GM12878 (cell line): ENCODE data around the gene MAZ. TPM values are rescaled to one million over a fixed set of nuclear protein-coding genes. Genes with fewer than 3 reads are reported as not detected.

Experiments
- ASH2L ChIP-seq: fragments of 300-600, 200-600 bp; sonication (generic); IDR thresholded peaks from 2 replicates; pipeline ENCODE4 v1.6.1; 2017; ENCODE audit warnings: low read depth, mild to moderate bottlenecking, borderline replicate concordance
- IKZF1 ChIP-seq: fragments of 450-650 bp; conservative IDR thresholded peaks from 2 replicates; pipeline ENCODE4 v1.6.1; 2017; ENCODE audit warnings: antibody characterized with exemption, mild to moderate bottlenecking
- KLF5 ChIP-seq: fragments of 450-650 bp; IDR thresholded peaks from 2 replicates; pipeline ENCODE4 v1.6.1; 2014; ENCODE audit warnings: mild to moderate bottlenecking; ENCODE audit not compliant: partially characterized antibody
- NBN ChIP-seq: fragments of 450-650 bp; IDR thresholded peaks from 2 replicates; pipeline ENCODE4 v1.6.1; 2016
- NFYB ChIP-seq: IDR thresholded peaks from 2 replicates; pipeline ENCODE4 v1.6.1; 2011; ENCODE audit warnings: low read depth, mild to moderate bottlenecking, low read length, improper control_type of control experiment, moderate library complexity; ENCODE audit not compliant: insufficient read depth
- NR2F1 ChIP-seq: fragments of 450-650 bp; conservative IDR thresholded peaks from 2 replicates; pipeline ENCODE4 v1.6.1; 2017; ENCODE audit warnings: mild to moderate bottlenecking
- RFX5 ChIP-seq: IDR thresholded peaks from 2 replicates; pipeline ENCODE4 v1.6.1; 2011; ENCODE audit warnings: low read depth, low read length, improper control_type of control experiment
- SMARCA5 ChIP-seq: fragments of 450-650 bp; IDR thresholded peaks from 2 replicates; pipeline ENCODE4 v1.6.1; 2017; ENCODE audit warnings: mild to moderate bottlenecking
- SMC3 ChIP-seq: IDR thresholded peaks from 2 replicates; pipeline ENCODE4 v1.6.1; 2011; ENCODE audit warnings: low read length, improper control_type of control experiment, borderline replicate concordance
- SPI1 ChIP-seq: IDR thresholded peaks from 2 replicates; pipeline ENCODE4 v1.6.1; 2011; ENCODE audit warnings: low read depth, mild to moderate bottlenecking, low read length, moderate library complexity, borderline replicate concordance; ENCODE audit not compliant: insufficient read depth
- ZNF207 ChIP-seq: fragments of 450-650 bp; IDR thresholded peaks from 2 replicates; pipeline ENCODE4 v1.6.1; 2014; ENCODE audit warnings: antibody characterized with exemption, mild to moderate bottlenecking, borderline replicate concordance
- polyA plus RNA-seq, 11 experiments: library from polyadenylated mRNA; depleted of rRNA in 4 of 11; unstranded in 6 of 11; stranded (reverse) in 5 of 11; fragments of >200 nt; fragmentation: Nextera tagmentation in 4 of 11; fragmentation: Illumina TruSeq in 1 of 11; extraction: Ambion mirVana in 4 of 11; extraction: Trizol in 1 of 11; gene quantifications; 1 replicate in 1 of 11; 2 replicates in 10 of 11; pipeline versions ENCODE4 v1.2.1 to v1.2.3, GENCODE V29; 2011 to 2016; ENCODE audit warnings: inconsistent platforms in 2 of 11, missing spikeins in 2 of 11, low read depth in 1 of 11
- total RNA-seq, 4 experiments: library from RNA; depleted of rRNA in 3 of 4; stranded (reverse); fragments of >200 nt in 3 of 4; fragmentation: Illumina TruSeq in 1 of 4; extraction: Trizol in 1 of 4; gene quantifications; 2 replicates each; pipeline versions ENCODE4 v1.2.1 to v1.2.3, GENCODE V29; 2013 to 2021
- TF ChIP-seq, protein P1 (sequence below): IDR thresholded peaks from 2 replicates; pipeline ENCODE4 v1.6.1; 2012; ENCODE audit warnings: low read length, inconsistent platforms
- TF ChIP-seq, protein P2 (sequence below): IDR thresholded peaks from 2 replicates; pipeline ENCODE4 v1.6.1; 2011; ENCODE audit warnings: borderline replicate concordance, low read depth, mild to moderate bottlenecking, moderate library complexity, mixed read lengths, low read length; ENCODE audit not compliant: insufficient read depth; ENCODE audit errors: extremely low read length
- TF ChIP-seq, protein P3 (sequence below): fragments of 450-650 bp; IDR thresholded peaks from 2 replicates; pipeline ENCODE4 v1.6.1; 2018; ENCODE audit warnings: borderline replicate concordance, mild to moderate bottlenecking; ENCODE audit not compliant: partially characterized antibody
- TF ChIP-seq, protein P4 (sequence below): fragments of 450-650 bp; IDR thresholded peaks from 2 replicates; pipeline ENCODE4 v1.6.1; 2017; ENCODE audit warnings: mild to moderate bottlenecking, moderate library complexity
- TF ChIP-seq, protein P5 (sequence below): fragments of 450-650 bp; IDR thresholded peaks from 2 replicates; pipeline ENCODE4 v1.6.1; 2016; ENCODE audit warnings: mild to moderate bottlenecking, moderate library complexity, borderline replicate concordance

MAZ gene
- total and polyA plus RNA-seq, 10 of the 15 experiments (the other 5 are each of a cell fraction or from before 2014, with no cell fraction given) = 23.9 to 309 (median 116) TPM

DNA sequence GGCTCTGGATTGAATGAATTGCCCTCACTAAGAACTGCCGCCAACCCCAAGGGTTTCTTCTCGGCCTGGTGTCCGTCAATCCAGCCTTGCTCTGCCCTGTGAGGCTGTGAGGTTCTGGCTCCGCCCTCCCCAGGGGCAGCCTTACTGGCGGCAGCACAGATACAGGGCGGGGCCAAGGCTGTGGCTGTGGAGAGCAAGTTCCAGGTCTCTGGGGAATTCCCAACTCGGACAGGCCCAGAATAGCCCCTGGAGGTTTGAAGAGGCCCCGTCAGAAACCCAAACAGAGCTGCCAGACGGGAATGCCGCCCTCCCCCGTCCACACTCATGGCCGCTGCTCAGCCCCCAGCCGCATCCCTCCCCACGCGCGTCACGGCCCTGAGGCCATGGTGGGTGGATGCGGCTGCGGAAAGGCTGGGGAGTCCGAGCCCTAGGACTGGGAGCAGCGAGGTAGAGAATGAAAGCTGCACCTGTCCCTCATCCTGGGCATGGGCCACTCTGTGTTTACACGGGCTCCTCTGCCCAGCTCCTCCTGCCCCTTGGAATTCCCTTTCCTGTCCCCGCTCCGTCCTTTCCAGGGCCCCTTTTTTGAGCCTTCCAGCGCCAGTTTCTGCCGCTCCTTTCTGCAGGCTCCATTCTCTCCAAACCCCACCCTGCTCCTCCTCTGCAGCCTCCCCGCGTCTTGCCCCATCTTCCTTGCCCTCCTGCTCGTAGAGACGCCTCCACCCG lies 5.0 kb downstream of the MAZ start (continued):
- TF ChIP-seq, protein P1, sequence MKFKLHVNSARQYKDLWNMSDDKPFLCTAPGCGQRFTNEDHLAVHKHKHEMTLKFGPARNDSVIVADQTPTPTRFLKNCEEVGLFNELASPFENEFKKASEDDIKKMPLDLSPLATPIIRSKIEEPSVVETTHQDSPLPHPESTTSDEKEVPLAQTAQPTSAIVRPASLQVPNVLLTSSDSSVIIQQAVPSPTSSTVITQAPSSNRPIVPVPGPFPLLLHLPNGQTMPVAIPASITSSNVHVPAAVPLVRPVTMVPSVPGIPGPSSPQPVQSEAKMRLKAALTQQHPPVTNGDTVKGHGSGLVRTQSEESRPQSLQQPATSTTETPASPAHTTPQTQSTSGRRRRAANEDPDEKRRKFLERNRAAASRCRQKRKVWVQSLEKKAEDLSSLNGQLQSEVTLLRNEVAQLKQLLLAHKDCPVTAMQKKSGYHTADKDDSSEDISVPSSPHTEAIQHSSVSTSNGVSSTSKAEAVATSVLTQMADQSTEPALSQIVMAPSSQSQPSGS = no peak
- no peak for TF ChIP-seq KLF5
- TF ChIP-seq ZNF207 = 0 out of 2 replicates have a peak, but pooled peaks have one; percentile 26
- TF ChIP-seq, protein P2, sequence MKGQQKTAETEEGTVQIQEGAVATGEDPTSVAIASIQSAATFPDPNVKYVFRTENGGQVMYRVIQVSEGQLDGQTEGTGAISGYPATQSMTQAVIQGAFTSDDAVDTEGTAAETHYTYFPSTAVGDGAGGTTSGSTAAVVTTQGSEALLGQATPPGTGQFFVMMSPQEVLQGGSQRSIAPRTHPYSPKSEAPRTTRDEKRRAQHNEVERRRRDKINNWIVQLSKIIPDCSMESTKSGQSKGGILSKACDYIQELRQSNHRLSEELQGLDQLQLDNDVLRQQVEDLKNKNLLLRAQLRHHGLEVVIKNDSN = no peak
- TF ChIP-seq, protein P3, sequence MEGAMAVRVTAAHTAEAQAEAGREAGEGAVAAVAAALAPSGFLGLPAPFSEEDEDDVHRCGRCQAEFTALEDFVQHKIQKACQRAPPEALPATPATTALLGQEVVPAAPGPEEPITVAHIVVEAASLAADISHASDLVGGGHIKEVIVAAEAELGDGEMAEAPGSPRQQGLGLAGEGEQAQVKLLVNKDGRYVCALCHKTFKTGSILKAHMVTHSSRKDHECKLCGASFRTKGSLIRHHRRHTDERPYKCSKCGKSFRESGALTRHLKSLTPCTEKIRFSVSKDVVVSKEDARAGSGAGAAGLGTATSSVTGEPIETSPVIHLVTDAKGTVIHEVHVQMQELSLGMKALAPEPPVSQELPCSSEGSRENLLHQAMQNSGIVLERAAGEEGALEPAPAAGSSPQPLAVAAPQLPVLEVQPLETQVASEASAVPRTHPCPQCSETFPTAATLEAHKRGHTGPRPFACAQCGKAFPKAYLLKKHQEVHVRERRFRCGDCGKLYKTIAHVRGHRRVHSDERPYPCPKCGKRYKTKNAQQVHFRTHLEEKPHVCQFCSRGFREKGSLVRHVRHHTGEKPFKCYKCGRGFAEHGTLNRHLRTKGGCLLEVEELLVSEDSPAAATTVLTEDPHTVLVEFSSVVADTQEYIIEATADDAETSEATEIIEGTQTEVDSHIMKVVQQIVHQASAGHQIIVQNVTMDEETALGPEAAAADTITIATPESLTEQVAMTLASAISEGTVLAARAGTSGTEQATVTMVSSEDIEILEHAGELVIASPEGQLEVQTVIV = no peak
- no peak for TF ChIP-seq SPI1
- TF ChIP-seq NBN = peak; percentile 47; the same call in 1 of the 2 replicates
- no peak for TF ChIP-seq SMARCA5
- TF ChIP-seq SMC3 = no peak
- TF ChIP-seq, protein P4, sequence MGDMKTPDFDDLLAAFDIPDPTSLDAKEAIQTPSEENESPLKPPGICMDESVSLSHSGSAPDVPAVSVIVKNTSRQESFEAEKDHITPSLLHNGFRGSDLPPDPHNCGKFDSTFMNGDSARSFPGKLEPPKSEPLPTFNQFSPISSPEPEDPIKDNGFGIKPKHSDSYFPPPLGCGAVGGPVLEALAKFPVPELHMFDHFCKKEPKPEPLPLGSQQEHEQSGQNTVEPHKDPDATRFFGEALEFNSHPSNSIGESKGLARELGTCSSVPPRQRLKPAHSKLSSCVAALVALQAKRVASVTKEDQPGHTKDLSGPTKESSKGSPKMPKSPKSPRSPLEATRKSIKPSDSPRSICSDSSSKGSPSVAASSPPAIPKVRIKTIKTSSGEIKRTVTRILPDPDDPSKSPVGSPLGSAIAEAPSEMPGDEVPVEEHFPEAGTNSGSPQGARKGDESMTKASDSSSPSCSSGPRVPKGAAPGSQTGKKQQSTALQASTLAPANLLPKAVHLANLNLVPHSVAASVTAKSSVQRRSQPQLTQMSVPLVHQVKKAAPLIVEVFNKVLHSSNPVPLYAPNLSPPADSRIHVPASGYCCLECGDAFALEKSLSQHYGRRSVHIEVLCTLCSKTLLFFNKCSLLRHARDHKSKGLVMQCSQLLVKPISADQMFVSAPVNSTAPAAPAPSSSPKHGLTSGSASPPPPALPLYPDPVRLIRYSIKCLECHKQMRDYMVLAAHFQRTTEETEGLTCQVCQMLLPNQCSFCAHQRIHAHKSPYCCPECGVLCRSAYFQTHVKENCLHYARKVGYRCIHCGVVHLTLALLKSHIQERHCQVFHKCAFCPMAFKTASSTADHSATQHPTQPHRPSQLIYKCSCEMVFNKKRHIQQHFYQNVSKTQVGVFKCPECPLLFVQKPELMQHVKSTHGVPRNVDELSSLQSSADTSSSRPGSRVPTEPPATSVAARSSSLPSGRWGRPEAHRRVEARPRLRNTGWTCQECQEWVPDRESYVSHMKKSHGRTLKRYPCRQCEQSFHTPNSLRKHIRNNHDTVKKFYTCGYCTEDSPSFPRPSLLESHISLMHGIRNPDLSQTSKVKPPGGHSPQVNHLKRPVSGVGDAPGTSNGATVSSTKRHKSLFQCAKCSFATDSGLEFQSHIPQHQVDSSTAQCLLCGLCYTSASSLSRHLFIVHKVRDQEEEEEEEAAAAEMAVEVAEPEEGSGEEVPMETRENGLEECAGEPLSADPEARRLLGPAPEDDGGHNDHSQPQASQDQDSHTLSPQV = no peak
- no peak; the same call in 1 of the 2 replicates for TF ChIP-seq RFX5
- no peak for TF ChIP-seq ASH2L
- peak; percentile 73 for TF ChIP-seq NFYB
- TF ChIP-seq NR2F1 = no peak
- TF ChIP-seq IKZF1 = peak; percentile 100
- TF ChIP-seq, protein P5, sequence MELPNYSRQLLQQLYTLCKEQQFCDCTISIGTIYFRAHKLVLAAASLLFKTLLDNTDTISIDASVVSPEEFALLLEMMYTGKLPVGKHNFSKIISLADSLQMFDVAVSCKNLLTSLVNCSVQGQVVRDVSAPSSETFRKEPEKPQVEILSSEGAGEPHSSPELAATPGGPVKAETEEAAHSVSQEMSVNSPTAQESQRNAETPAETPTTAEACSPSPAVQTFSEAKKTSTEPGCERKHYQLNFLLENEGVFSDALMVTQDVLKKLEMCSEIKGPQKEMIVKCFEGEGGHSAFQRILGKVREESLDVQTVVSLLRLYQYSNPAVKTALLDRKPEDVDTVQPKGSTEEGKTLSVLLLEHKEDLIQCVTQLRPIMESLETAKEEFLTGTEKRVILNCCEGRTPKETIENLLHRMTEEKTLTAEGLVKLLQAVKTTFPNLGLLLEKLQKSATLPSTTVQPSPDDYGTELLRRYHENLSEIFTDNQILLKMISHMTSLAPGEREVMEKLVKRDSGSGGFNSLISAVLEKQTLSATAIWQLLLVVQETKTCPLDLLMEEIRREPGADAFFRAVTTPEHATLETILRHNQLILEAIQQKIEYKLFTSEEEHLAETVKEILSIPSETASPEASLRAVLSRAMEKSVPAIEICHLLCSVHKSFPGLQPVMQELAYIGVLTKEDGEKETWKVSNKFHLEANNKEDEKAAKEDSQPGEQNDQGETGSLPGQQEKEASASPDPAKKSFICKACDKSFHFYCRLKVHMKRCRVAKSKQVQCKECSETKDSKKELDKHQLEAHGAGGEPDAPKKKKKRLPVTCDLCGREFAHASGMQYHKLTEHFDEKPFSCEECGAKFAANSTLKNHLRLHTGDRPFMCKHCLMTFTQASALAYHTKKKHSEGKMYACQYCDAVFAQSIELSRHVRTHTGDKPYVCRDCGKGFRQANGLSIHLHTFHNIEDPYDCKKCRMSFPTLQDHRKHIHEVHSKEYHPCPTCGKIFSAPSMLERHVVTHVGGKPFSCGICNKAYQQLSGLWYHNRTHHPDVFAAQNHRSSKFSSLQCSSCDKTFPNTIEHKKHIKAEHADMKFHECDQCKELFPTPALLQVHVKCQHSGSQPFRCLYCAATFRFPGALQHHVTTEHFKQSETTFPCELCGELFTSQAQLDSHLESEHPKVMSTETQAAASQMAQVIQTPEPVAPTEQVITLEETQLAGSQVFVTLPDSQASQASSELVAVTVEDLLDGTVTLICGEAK = no peak
